PC-3 (cell line): Measurements from ENCODE around the gene CEND1. TPM values are rescaled to one million over a fixed set of nuclear protein-coding genes. Genes with fewer than 3 reads are reported as not detected.

Experiments
- ATAC-seq: fragments of 200-7000 bp; cut with Tn5 transposase; 2 replicates; pipeline ENCODE4 v1.9.1; 2020; ENCODE audit warnings: mild to moderate bottlenecking, moderate library complexity
- BruUV-seq: library from RNA; stranded (reverse); fragments of 400-500 nt; replicated peaks from 2 replicates; lab custom pipeline; 2021; lab: Mats Ljungman, UMichigan
- CTCF ChIA-PET: fragments of 300-600 bp; sonication (Branson Sonifier 250); formaldehyde crosslinking; loops from one replicate; lab custom pipeline; 2022; ENCODE audit warnings: antibody characterized with exemption; lab: Charles Lee
- POLR2A ChIA-PET: fragments of 300-600 bp; sonication (Branson Sonifier 250); formaldehyde crosslinking; loops from one replicate; lab custom pipeline; 2022; ENCODE audit warnings: antibody characterized with exemption; ENCODE audit not compliant: unreplicated experiment; lab: Charles Lee
- DNase-seq: peaks from one replicate; pipeline ENCODE4 v3.0.0-alpha.2; 2015
- H2AFZ ChIP-seq: fragments of 300-600 bp; sonication (generic); 2 replicates; pipeline ENCODE4 v1.6.0; 2016; ENCODE audit warnings: antibody characterized with exemption, low read length
- H3F3A ChIP-seq: fragments of 300-600 bp; sonication (generic); one replicate; pipeline ENCODE4 v1.6.0; 2017; ENCODE audit warnings: antibody characterized with exemption, low read length, control low read depth, mild to moderate bottlenecking; ENCODE audit not compliant: unreplicated experiment
- H3K27ac ChIP-seq: fragments of 300-600 bp; sonication (generic); 2 replicates; pipeline ENCODE4 v1.5.1; 2016; ENCODE audit warnings: mild to moderate bottlenecking, low read length
- H3K27me3 ChIP-seq: fragments of 300-600 bp; sonication (generic); 2 replicates; pipeline ENCODE4 v1.6.1; 2016; ENCODE audit warnings: low read length, mixed read lengths
- H3K36me3 ChIP-seq: fragments of 300-600 bp; sonication (generic); 2 replicates; pipeline ENCODE4 v1.6.1; 2016; ENCODE audit warnings: low read depth, mixed run types, low read length, mixed read lengths
- H3K4me1 ChIP-seq: fragments of 300-600 bp; sonication (generic); 2 replicates; pipeline ENCODE4 v1.5.1; 2016; ENCODE audit warnings: low read length; ENCODE audit not compliant: insufficient read depth
- H3K4me2 ChIP-seq: fragments of 300-600 bp; sonication (generic); 2 replicates; pipeline ENCODE4 v1.6.0; 2016; ENCODE audit warnings: low read length
- H3K4me3 ChIP-seq: fragments of 300-600 bp; sonication (generic); 2 replicates; pipeline ENCODE4 v1.5.1; 2016; ENCODE audit warnings: mild to moderate bottlenecking, low read length, mixed read lengths
- H3K79me2 ChIP-seq: fragments of 300-600 bp; sonication (generic); 2 replicates; pipeline ENCODE4 v1.6.1; 2017; ENCODE audit warnings: low read length, mixed read lengths
- H3K9ac ChIP-seq: fragments of 300-600 bp; sonication (generic); 2 replicates; pipeline ENCODE4 v1.6.0; 2016; ENCODE audit warnings: mild to moderate bottlenecking, low read length
- H3K9me2 ChIP-seq: fragments of 300-600 bp; sonication (generic); replicated peaks from 2 replicates; pipeline ENCODE4 v1.6.1; 2016; ENCODE audit warnings: mixed run types, low read length, mixed read lengths
- H3K9me3 ChIP-seq: fragments of 300-600 bp; sonication (generic); 2 replicates; pipeline ENCODE4 v1.6.1; 2016; ENCODE audit warnings: low read length, mixed read lengths
- H4K20me1 ChIP-seq: fragments of 300-600 bp; sonication (generic); 2 replicates; pipeline ENCODE4 v1.6.1; 2016; ENCODE audit warnings: low read length, mixed read lengths
- CTCF ChIP-seq: fragments of 300-600 bp; sonication (generic); conservative IDR thresholded peaks from 2 replicates; pipeline ENCODE4 v1.5.1; 2017; ENCODE audit warnings: antibody characterized with exemption, low read depth, mild to moderate bottlenecking, low read length
- EZH2 ChIP-seq: fragments of 300-600 bp; sonication (generic); IDR thresholded peaks from one replicate; pipeline ENCODE4 v1.6.1; 2017; ENCODE audit warnings: antibody characterized with exemption, mild to moderate bottlenecking, low read length; ENCODE audit not compliant: unreplicated experiment
- EZH2phosphoT487 ChIP-seq: fragments of 300-600 bp; sonication (generic); IDR thresholded peaks from 2 replicates; pipeline ENCODE4 v1.6.1; 2018; ENCODE audit warnings: mild to moderate bottlenecking, antibody characterized with exemption, low read length, borderline replicate concordance
- intact Hi-C: fragments of 100-400 bp; cut with micrococcal nuclease; formaldehyde crosslinking; loops from 2 replicates; pipeline ENCODE4 v1.9.0; 2023
- total RNA-seq: library from RNA; depleted of rRNA; stranded (reverse); fragments of >200 nt; gene quantifications from 2 replicates; pipeline ENCODE4 v1.2.3, GENCODE V29; 2014

The CEND1 gene
- total RNA-seq, 1 experiment from 2014 or later = not detected

- Histone ChIP-seq H3K4me1 (peaks cover 14% of the 10 kb centered on the region), H3K4me2 (no peak overlapping the region), H2AFZ (no peak overlapping the region), H3K27me3 (no peaks in the 10 kb centered on the region), H4K20me1 (no peaks in the 10 kb centered on the region), H3K27ac (no peak overlapping the region), H3F3A (peaks cover 9% of the 10 kb centered on the region), H3K9me3 (no peaks in the 10 kb centered on the region), H3K4me3 (no peak overlapping the region), H3K79me2 (0 out of 2 replicates have a peak, but pooled peaks cover 1% of the 10 kb centered on the region), H3K36me3 (peaks cover 35% of the 10 kb centered on the region), H3K9me2 (no peaks in the 10 kb centered on the region), H3K9ac (no peak overlapping the region)
- DNase-seq = peak; percentile 61
- BruUV-seq = no TSS peak
- ChIA-PET CTCF (no interaction called here), POLR2A (no interaction called here)
- peak; percentile 15; the same call in 1 of the 2 replicates for ATAC-seq
- TF ChIP-seq EZH2 = no peak
- TF ChIP-seq CTCF = peak; percentile 68
- no peak for TF ChIP-seq EZH2phosphoT487
- intact Hi-C loops = no loop called here
Measured at GRCh38 chr11:765025-765801, 24.7 kb downstream of the CEND1 start.

- H3K9ac ChIP-seq = no peak overlapping the region
- CTCF ChIA-PET = no interaction called here
Measured at GRCh38 chr11:764322-765024, 25.4 kb downstream of the CEND1 start.

More at GRCh38 chr11:764322-765024, 25.4 kb downstream of the CEND1 start:
- no peaks in the 10 kb centered on the region for H3K27me3 ChIP-seq
- no peaks in the 10 kb centered on the region for H3K79me2 ChIP-seq
- H4K20me1 ChIP-seq = no peaks in the 10 kb centered on the region
- ATAC-seq (no peak), DNase-seq (no peak)
- H3K9me2 ChIP-seq = no peaks in the 10 kb centered on the region
- H2AFZ ChIP-seq = no peak overlapping the region
- H3K27ac ChIP-seq = no peak overlapping the region
- BruUV-seq = no TSS peak
- POLR2A ChIA-PET = interaction anchor here (0.6 kb wide), 1 partner anchor 62 kb away, joined by 3 read pairs; no protein-coding TSS in a partner anchor
- H3K4me2 ChIP-seq = no peak overlapping the region
- H3F3A ChIP-seq = peaks cover 9% of the 10 kb centered on the region
- no peak overlapping the region for H3K4me3 ChIP-seq
- peaks cover 39% of the 10 kb centered on the region for H3K36me3 ChIP-seq
- H3K9me3 ChIP-seq = no peaks in the 10 kb centered on the region
- intact Hi-C loops = no loop called here
- H3K4me1 ChIP-seq = peaks cover 14% of the 10 kb centered on the region
- TF ChIP-seq CTCF (no peak), EZH2 (no peak), EZH2phosphoT487 (no peak)
